Liver (tissue), 9 donors: Measurements from ENCODE around the gene KIAA1755. TPM values are rescaled to one million over a fixed set of nuclear protein-coding genes. Genes with fewer than 3 reads are reported as not detected.

ENCODE experiments used
- DNase-seq: peaks from one replicate; pipeline ENCODE4 v3.0.0-alpha.2; 2017; ENCODE audit warnings: low spot score
- H3K27ac ChIP-seq, 2 donors: one replicate each; pipeline ENCODE4 v1.7.0; 2013; ENCODE audit warnings: inconsistent platforms in 2 of 2, low read length in 2 of 2, control low read depth in 1 of 2, low read depth in 1 of 2, mild to moderate bottlenecking in 1 of 2
- H3K27me3 ChIP-seq, 4 donors: one replicate each; pipeline versions ENCODE4 v1.6.1 to v1.7.0; 2013; ENCODE audit warnings: low read length in 3 of 4, inconsistent platforms in 1 of 4, mild to moderate bottlenecking in 1 of 4, moderate library complexity in 1 of 4; ENCODE audit not compliant: control insufficient read depth in 4 of 4, insufficient read depth in 4 of 4
- H3K36me3 ChIP-seq, 4 donors: one replicate each; pipeline versions ENCODE4 v1.6.1 to v1.7.0; 2013; ENCODE audit warnings: low read length in 3 of 4, mild to moderate bottlenecking in 3 of 4, low read depth in 1 of 4, moderate library complexity in 1 of 4; ENCODE audit not compliant: control insufficient read depth in 4 of 4, insufficient read depth in 3 of 4
- H3K4me1 ChIP-seq, 4 donors: one replicate each; pipeline versions ENCODE4 v1.6.1 to v1.7.0; 2013; ENCODE audit warnings: low read length in 3 of 4, mild to moderate bottlenecking in 3 of 4, moderate library complexity in 1 of 4; ENCODE audit not compliant: control insufficient read depth in 4 of 4, insufficient read depth in 4 of 4
- H3K4me3 ChIP-seq, 3 donors: one replicate each; pipeline versions ENCODE4 v1.6.1 to v1.7.0; 2013; ENCODE audit warnings: low read length in 3 of 3, control low read depth in 1 of 3, low read depth in 1 of 3, mild to moderate bottlenecking in 1 of 3
- H3K9ac ChIP-seq, 2 donors: one replicate each; pipeline ENCODE4 v1.7.0; 2013; ENCODE audit warnings: low read length in 2 of 2, mild to moderate bottlenecking in 2 of 2, moderate library complexity in 2 of 2, control low read depth in 1 of 2, low read depth in 1 of 2
- H3K9me3 ChIP-seq, 4 donors: one replicate each; pipeline versions ENCODE4 v1.6.1 to v1.7.0; 2013; ENCODE audit warnings: low read length in 3 of 4; ENCODE audit not compliant: control insufficient read depth in 4 of 4
- CTCF ChIP-seq: fragments of 150-350 bp; IDR thresholded peaks from 2 replicates; pipeline ENCODE4 v1.5.1; 2017; ENCODE audit warnings: improper control_type of control experiment, low read depth, low read length; ENCODE audit not compliant: missing input control
- EGR1 ChIP-seq, 2 donors: IDR thresholded peaks; 2 replicates each; pipeline ENCODE4 v1.6.1; 2016 to 2018; ENCODE audit warnings: antibody characterized with exemption in 2 of 2, low read depth in 2 of 2
- FOXA2 ChIP-seq: IDR thresholded peaks from 2 replicates; pipeline ENCODE4 v1.6.1; 2016; ENCODE audit warnings: antibody characterized with exemption
- GABPA ChIP-seq, 2 donors: IDR thresholded peaks in 1 of 2; conservative IDR thresholded peaks in 1 of 2; 2 replicates each; pipeline ENCODE4 v1.6.1; 2016; ENCODE audit warnings: antibody characterized with exemption in 2 of 2, mild to moderate bottlenecking in 1 of 2, moderate library complexity in 1 of 2
- HNF4A ChIP-seq, 2 donors: conservative IDR thresholded peaks; 2 replicates each; pipeline ENCODE4 v1.6.1; 2016; ENCODE audit warnings: antibody characterized with exemption in 2 of 2, mild to moderate bottlenecking in 2 of 2
- MAX ChIP-seq: IDR thresholded peaks from 2 replicates; pipeline ENCODE4 v1.6.1; 2016; ENCODE audit warnings: antibody characterized with exemption
- NR2F2 ChIP-seq: IDR thresholded peaks from 2 replicates; pipeline ENCODE4 v1.6.1; 2016; ENCODE audit warnings: antibody characterized with exemption
- RAD21 ChIP-seq, 2 donors: IDR thresholded peaks; 2 replicates each; pipeline ENCODE4 v1.6.1; 2016; ENCODE audit warnings: antibody characterized with exemption in 2 of 2, mild to moderate bottlenecking in 2 of 2
- REST ChIP-seq: IDR thresholded peaks from 2 replicates; pipeline ENCODE4 v1.6.1; 2016; ENCODE audit warnings: antibody characterized with exemption, mild to moderate bottlenecking
- YY1 ChIP-seq: IDR thresholded peaks from 2 replicates; pipeline ENCODE4 v1.6.1; 2016; ENCODE audit warnings: antibody characterized with exemption, mild to moderate bottlenecking
- WGBS: extraction: QIAGEN DNeasy Blood & Tissue Kit; methylation state at CpG from one replicate; pipeline ENCODE4 v1.1.7; 2013; 5-methylcytosine and 5-hydroxymethylcytosine counted together
- polyA plus RNA-seq, 2 donors: library from polyadenylated mRNA; stranded (reverse) in 1 of 2; unstranded in 1 of 2; fragments of 200-250 nt in 1 of 2; fragments of >200 nt in 1 of 2; fragmentation: Nextera tagmentation in 1 of 2; extraction: Ambion mirVana in 1 of 2; gene quantifications; one replicate each; pipeline versions ENCODE4 v1.2.1 to v1.2.3, GENCODE V29; 2013 to 2015
- total RNA-seq, 2 donors: library from RNA; depleted of rRNA; stranded (reverse); fragments of >200 nt; gene quantifications; one replicate each; pipeline ENCODE4 v1.2.3, GENCODE V29; 2014
- donor health status: healthy.
- donor health status: healthy.
- donor health status: healthy.
- donor health status: healthy.
- donor health status: healthy.

Gene KIAA1755
- total and polyA plus RNA-seq, 4 donors: 0.09 to 1.4 (median 0.81) TPM

GRCh38 chr20:38214256-38215193, 46.0 kb downstream of the KIAA1755 start:
- no peaks in the 10 kb centered on the region for H3K9me3 ChIP-seq
- no peak for TF ChIP-seq MAX
- H3K4me3 ChIP-seq: no peak overlapping the region
- DNase-seq: no peak
- no peaks in the 10 kb centered on the region for H3K4me1 ChIP-seq
- H3K27ac ChIP-seq: no peak overlapping the region
- WGBS: 83% methylated on average over 19 of the region's 19 CpGs
- H3K27me3 ChIP-seq: no peaks in the 10 kb centered on the region
- no peaks in the 10 kb centered on the region for H3K36me3 ChIP-seq
- H3K9ac ChIP-seq: no peak overlapping the region

- WGBS: 96% methylated on average over 5 of the region's 5 CpGs
- Histone ChIP-seq H3K27ac (no peak overlapping the region), H3K4me3 (no peak overlapping the region), H3K4me1 (no peaks in the 10 kb centered on the region), H3K9me3 (no peaks in the 10 kb centered on the region), H3K27me3 (no peaks in the 10 kb centered on the region), H3K9ac (no peak overlapping the region), H3K36me3 (no peaks in the 10 kb centered on the region)
- DNase-seq: no peak
- TF ChIP-seq RAD21 (IDR thresholded peaks at IDR 0.05) (no peak), GABPA (IDR thresholded peaks at IDR 0.05 in 1 of 2, conservative IDR thresholded peaks at IDR 0.05 in 1 of 2) (no peak), HNF4A (conservative IDR thresholded peaks at IDR 0.05) (no peak), NR2F2 (no peak), FOXA2 (no peak), MAX (no peak), REST (no peak), CTCF (no peak), YY1 (no peak), EGR1 (IDR thresholded peaks at IDR 0.05; ENCODE audit: low read depth in 2 of 2) (no peak)
These were observed 47.0 kb downstream of the KIAA1755 start for GRCh38 chr20:38213607-38213940.
